ENCODE measurements around the gene SPRED2. TPM values are rescaled to one million over a fixed set of nuclear protein-coding genes. Genes with fewer than 3 reads are reported as not detected.

SPRED2 gene
- total RNA-seq, 1 donor from 2014 or later: 46.3 TPM

DNA sequence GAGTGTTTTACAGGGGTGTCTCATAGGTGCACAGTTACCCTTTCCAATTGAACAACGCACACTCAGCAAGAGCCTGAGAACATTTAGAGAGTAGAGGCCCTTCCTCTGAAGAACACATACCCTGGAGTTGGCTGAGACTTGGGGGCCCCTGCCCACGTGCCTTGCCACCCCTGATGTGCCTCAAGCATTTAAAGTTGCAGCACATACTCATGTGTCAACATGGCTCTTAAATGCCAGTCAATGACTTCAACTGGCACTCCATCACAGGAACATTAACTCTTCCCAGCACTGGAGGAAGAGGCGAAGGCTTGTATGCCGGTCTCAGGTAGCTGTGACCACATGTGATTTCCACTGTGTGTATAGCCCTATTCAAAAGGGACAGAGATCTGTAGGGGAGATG lies 57.4 kb downstream of the SPRED2 start:
- Mint-ChIP-seq H3K9me3 (ENCODE audit: unreplicated experiment) (no peaks in the 10 kb centered on the region), H3K27me3 (ENCODE audit: unreplicated experiment) (no peaks in the 10 kb centered on the region), H3K4me3 (ENCODE audit: unreplicated experiment) (no peak overlapping the region), H3K36me3 (ENCODE audit: unreplicated experiment) (peaks cover 4% of the 10 kb centered on the region), H3K27ac (ENCODE audit: unreplicated experiment) (no peak overlapping the region), H3K4me1 (ENCODE audit: unreplicated experiment) (peaks cover 64% of the 10 kb centered on the region)
- no peak for DNase-seq (ENCODE audit: extremely low spot score, unreplicated experiment)
- TF ChIP-seq, protein P1, sequence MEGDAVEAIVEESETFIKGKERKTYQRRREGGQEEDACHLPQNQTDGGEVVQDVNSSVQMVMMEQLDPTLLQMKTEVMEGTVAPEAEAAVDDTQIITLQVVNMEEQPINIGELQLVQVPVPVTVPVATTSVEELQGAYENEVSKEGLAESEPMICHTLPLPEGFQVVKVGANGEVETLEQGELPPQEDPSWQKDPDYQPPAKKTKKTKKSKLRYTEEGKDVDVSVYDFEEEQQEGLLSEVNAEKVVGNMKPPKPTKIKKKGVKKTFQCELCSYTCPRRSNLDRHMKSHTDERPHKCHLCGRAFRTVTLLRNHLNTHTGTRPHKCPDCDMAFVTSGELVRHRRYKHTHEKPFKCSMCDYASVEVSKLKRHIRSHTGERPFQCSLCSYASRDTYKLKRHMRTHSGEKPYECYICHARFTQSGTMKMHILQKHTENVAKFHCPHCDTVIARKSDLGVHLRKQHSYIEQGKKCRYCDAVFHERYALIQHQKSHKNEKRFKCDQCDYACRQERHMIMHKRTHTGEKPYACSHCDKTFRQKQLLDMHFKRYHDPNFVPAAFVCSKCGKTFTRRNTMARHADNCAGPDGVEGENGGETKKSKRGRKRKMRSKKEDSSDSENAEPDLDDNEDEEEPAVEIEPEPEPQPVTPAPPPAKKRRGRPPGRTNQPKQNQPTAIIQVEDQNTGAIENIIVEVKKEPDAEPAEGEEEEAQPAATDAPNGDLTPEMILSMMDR (IDR thresholded peaks at IDR 0.05): no peak

DNA sequence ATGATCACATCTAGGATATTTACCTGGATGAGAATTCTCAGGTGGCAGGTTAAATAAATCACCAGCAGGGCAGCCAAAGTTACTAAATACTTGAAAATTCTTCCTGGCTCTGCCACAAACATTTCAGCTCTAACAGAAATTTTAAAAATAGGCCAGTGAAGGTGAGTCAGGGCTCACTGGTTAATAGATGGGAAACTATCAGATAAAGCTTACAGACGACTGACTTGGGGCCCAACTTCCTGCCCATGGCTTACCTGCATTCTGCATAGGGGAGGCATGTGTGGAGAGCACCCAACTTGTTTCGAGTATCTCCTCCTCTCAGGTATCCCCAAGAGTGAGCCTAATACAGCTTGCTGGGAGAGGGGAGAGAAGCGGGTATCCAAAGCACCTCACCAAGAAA lies 57.8 kb downstream of the SPRED2 start:
- H3K36me3 Mint-ChIP-seq (ENCODE audit: unreplicated experiment): peaks cover 4% of the 10 kb centered on the region
- no peaks in the 10 kb centered on the region for H3K9me3 Mint-ChIP-seq (ENCODE audit: unreplicated experiment)
- no peak overlapping the region for H3K4me3 Mint-ChIP-seq (ENCODE audit: unreplicated experiment)
- no peak overlapping the region for H3K27ac Mint-ChIP-seq (ENCODE audit: unreplicated experiment)
- H3K27me3 Mint-ChIP-seq (ENCODE audit: unreplicated experiment): no peaks in the 10 kb centered on the region
- TF ChIP-seq, protein P1 (IDR thresholded peaks at IDR 0.05): no peak
- no peak for DNase-seq (ENCODE audit: extremely low spot score, unreplicated experiment)
- peaks cover 61% of the 10 kb centered on the region for H3K4me1 Mint-ChIP-seq (ENCODE audit: unreplicated experiment)

DNA sequence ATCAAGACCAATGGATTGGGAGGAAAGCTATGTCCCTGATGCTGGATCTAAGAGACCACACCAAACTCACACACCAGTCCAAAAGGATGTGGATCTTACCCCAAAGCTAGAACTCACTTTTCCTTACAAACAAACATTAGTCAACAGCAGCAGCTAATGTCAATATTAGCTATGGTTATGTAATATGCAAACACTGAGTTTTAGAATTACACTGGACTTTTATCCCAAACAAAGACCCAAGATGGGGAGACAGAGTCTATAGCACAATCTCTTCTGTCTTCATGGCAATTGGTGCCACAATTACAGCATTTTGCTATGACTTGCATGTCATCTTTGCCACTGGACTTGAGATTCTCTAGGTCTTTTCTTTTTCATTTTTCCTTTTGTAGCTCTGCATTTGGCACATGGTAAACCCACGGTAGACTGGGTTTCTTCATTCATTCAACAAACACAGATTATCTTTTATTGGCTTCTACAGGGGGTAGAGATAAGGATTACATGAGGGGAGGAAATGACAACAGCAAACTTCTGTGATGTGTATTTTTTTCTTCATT lies 59.0 kb downstream of the SPRED2 start:
- H3K27me3 Mint-ChIP-seq (ENCODE audit: unreplicated experiment): no peaks in the 10 kb centered on the region
- H3K4me3 Mint-ChIP-seq (ENCODE audit: unreplicated experiment): no peak overlapping the region
- no peaks in the 10 kb centered on the region for H3K9me3 Mint-ChIP-seq (ENCODE audit: unreplicated experiment)
- no peak overlapping the region for H3K27ac Mint-ChIP-seq (ENCODE audit: unreplicated experiment)
- peaks cover 4% of the 10 kb centered on the region for H3K36me3 Mint-ChIP-seq (ENCODE audit: unreplicated experiment)
- peaks cover 60% of the 10 kb centered on the region for H3K4me1 Mint-ChIP-seq (ENCODE audit: unreplicated experiment)
- no peak for DNase-seq (ENCODE audit: extremely low spot score, unreplicated experiment)
- TF ChIP-seq, protein P1 (IDR thresholded peaks at IDR 0.05): no peak

DNA sequence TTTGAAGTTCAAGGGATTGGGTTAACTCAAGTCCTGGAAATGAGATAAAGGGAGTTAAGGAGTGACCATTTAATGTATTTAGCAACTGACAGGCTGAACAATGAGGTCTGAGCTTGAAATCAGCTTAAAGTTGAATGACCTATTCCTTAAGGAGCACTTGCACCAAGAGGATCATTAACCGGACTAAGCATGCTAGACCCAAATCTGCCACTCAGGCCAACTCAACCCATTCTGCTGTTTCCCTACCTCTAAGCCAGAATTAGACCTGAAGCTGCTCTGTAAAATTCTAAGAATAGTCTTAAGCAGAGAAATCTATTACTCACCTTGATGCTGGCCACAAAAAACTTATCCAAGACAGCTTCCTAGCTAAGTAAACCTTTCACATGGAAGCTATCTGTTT lies 59.8 kb downstream of the SPRED2 start:
- H3K4me3 Mint-ChIP-seq (ENCODE audit: unreplicated experiment): no peak overlapping the region
- no peak overlapping the region for H3K27ac Mint-ChIP-seq (ENCODE audit: unreplicated experiment)
- H3K27me3 Mint-ChIP-seq (ENCODE audit: unreplicated experiment): no peaks in the 10 kb centered on the region
- TF ChIP-seq, protein P1 (IDR thresholded peaks at IDR 0.05): no peak
- no peaks in the 10 kb centered on the region for H3K9me3 Mint-ChIP-seq (ENCODE audit: unreplicated experiment)
- peaks cover 60% of the 10 kb centered on the region for H3K4me1 Mint-ChIP-seq (ENCODE audit: unreplicated experiment)
- H3K36me3 Mint-ChIP-seq (ENCODE audit: unreplicated experiment): peaks cover 4% of the 10 kb centered on the region
- no peak for DNase-seq (ENCODE audit: extremely low spot score, unreplicated experiment)

DNA sequence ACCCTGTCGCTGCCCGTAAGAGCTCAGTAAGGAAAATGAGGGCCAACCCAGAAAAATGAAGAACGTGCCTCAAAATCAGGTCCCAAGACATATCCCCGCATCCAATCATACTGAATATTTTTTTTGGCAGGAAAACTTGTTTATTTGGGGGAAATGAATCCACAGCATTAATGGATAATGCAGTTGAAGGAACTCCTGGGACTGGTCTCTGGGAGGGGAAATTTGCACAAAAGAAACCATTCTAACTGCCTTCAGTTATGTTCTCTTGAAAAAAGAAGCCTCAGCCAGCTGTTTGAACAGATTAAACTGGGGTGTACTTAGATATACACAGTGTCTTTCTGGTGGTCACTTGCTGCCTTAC lies 61.3 kb downstream of the SPRED2 start:
- Mint-ChIP-seq H3K36me3 (ENCODE audit: unreplicated experiment) (peaks cover 4% of the 10 kb centered on the region), H3K27ac (ENCODE audit: unreplicated experiment) (peak overlapping the region; percentile 74), H3K27me3 (ENCODE audit: unreplicated experiment) (no peaks in the 10 kb centered on the region), H3K9me3 (ENCODE audit: unreplicated experiment) (no peaks in the 10 kb centered on the region), H3K4me1 (ENCODE audit: unreplicated experiment) (peaks cover 61% of the 10 kb centered on the region), H3K4me3 (ENCODE audit: unreplicated experiment) (peak overlapping the region; percentile 24)
- DNase-seq (ENCODE audit: extremely low spot score, unreplicated experiment): no peak
- TF ChIP-seq, protein P1 (IDR thresholded peaks at IDR 0.05): no peak

All from osteocyte (in vitro differentiated cells).